Endometrial microvascular endothelial cells (primary cell): Measurements from ENCODE around the gene TLX2. TPM values are rescaled to one million over a fixed set of nuclear protein-coding genes. Genes with fewer than 3 reads are reported as not detected.
"Not testable (repeated sequence)": the region's sequence is repeated elsewhere in the genome, so short reads cannot be mapped to it uniquely, and the experiment has no call there.

Source experiments
- in situ Hi-C: cut with HindIII; loops from 2 replicates; pipeline ENCODE4 v1.10.0; 2017; ENCODE audit warnings: low sequenced_read_pairs, low pct_unique_long_range_greater_than_20kb; ENCODE audit errors: inconsistent ontology term
- total RNA-seq: library from RNA; depleted of rRNA; stranded (reverse); fragments of >200 nt; gene quantifications from one replicate; pipeline ENCODE4 v1.2.3, GENCODE V29; 2015; ENCODE audit errors: inconsistent ontology term

The TLX2 gene
- total RNA-seq, 1 donor from 2014 or later: not detected

DNA sequence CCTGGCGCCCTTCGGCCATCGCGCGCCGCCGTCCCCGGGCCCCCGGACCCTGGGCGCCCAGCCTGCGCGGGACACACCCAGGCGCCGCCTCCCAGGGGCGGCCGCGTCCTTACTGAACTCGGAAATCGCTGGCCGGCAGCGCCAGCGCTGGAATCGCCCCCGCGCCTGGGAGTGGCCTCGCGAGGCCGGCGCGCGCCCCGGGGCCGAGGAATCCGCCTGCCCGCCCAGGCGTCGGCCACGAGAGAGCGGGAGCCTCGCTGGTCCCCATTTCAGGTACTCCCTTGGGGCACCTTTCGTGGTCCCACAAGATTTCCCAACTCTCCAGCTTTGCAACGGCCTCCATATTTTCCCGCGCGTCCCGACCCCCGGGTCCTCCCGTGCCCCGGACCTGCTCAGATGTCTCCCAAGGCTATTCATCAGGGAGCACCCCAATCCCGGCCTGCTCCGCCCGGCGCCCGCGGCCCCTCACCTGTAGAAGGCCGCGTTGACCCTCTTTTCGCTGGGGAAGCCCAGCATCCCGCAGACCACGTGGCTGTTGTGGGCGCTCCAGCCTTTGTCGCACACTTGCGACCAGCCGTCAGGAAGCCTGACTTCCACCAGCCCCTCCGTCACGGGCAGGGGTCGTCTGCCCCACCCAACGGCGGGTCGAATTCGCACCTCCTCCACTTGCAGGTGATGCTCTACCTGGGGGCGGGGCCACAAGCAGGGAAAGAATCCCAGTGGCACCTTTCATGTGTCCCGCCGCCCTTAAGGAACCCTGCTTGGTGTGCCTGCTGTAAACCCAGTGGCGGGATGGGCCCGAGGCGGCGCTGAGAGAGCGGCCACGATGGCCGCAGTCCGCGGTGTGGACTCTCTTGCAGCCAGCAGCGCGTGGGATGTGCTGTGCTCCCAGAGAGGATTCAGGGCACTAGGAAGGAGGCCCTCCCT is 34.9 kb downstream of the TLX2 start:
- in situ Hi-C loops: no loop called here

DNA sequence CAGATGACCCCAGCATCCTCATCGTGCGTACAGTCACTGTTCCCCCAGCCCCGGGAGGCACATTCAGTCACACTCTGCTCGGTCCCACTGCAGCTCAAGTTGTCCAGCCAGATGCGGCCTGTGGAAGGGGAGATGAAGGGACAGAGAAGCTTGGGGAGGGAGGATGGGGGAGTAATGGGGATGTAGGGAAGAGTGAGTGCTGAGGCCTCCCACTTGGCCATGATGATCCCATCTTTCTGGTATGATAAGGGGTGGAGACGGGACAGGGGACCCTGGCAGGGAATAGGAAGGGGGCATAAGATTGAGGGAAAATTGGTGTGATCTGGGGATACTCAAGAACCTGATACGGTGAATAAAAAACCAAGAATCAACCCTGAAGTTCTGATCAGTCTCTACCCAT is 36.0 kb downstream of the TLX2 start:
- in situ Hi-C loops: no loop called here

DNA sequence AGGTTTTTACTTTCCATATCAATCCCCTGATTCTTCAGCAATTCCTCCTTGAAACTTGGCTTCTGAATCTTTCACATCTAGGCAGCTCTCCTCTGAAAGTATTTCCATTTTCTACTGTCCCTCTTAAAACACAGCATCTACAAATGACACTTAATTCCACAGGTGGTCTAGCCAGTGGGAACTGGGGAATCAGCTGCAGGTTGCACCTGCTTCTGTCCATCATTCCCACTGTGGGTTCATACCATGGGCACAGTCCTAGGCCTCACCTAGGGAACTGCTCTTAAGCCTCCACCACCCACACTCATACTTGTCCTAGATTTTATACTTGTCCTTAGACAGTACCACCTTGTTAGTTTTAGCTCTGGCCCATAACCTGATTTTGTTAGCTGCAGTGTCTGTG is 37.3 kb downstream of the TLX2 start:
- in situ Hi-C loops: no loop called here

DNA sequence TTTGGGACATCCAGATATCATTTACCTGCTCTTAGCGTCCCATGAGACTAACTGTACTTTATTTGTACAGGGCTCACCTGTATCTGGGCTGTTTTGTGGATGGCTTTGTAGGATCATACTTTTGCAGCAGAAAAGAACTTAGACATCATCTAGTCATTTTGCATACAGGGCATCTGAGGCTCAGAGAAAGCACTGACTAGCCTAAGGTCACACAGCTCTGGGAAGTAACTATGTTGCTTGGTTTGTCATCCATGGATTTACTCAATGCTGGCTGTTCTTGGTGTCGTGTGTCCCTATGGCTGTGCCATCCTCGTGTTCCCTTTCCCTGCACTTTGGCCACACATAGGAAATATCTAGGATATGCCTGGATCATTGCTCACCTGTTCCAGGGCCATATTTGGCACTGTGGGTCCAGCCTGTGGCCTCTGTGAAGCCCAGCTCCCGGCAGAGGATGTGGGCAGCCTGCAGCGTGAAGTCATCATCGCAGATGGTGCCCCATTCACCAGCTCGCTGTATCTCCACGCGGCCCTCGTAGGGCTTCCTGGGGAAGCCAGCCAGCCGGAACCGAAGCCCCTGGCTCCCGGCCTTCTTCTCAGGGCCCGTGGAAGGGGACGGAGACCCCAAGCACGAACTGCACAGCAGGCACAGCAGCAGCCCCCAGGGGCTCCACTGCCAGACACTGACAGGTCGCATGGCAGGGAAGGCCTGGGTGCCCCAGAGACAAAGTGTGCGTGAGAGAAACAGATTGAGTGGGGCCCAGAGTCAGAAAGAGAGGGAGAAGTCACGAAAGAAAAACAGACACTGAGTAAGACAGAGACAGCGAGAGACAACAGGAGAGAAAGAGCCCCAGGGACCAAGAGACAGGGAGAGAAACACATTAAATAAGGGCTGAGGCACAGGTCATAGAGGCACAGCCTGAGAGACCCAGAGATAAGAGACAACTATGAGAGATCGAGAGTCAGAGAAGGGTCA is 38.0 kb downstream of the TLX2 start:
- in situ Hi-C loops: no loop called here

DNA sequence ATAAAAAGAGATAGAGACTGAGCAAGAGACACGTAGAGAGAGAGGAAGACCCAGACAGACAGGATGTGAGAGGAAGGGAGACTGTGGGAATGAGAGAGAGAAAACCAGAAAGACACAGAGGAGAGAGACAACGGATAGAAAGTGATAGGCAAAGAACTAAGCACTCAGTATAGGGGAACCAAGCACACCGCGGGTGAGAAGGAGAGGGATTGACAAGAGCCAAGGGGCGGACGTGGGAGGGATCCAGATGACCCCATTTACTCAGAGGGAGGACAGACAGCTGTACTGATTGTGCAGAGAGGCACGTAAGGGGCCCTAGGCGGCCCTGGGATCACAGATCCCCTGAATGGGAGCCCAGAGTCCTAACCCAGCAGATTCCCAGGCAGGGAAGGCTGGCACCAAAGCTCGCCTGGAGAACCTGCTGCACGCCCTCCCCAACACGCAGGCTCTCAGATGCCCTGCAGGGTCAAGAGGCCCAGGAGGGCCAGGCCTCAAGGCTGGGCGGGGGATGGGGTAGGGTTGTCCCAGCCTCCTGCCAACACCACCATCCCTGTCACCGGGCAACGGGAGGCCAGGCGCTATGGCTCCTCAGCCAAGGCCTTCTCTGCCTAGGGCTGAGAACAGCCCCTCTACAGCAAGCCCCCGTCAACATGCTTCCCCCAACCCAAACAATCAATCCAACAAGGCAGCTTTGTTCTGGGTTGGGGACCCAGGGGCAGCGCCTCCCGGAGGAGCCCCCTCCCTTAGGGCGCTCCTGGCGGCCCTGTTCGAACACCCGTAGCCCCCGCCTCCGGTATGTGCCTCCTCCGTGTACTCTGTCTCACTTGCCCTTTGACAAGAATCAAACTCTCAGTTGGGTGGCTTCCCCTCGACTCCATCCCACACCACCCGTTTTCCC is 38.9 kb downstream of the TLX2 start:
- in situ Hi-C loops: no loop called here

DNA sequence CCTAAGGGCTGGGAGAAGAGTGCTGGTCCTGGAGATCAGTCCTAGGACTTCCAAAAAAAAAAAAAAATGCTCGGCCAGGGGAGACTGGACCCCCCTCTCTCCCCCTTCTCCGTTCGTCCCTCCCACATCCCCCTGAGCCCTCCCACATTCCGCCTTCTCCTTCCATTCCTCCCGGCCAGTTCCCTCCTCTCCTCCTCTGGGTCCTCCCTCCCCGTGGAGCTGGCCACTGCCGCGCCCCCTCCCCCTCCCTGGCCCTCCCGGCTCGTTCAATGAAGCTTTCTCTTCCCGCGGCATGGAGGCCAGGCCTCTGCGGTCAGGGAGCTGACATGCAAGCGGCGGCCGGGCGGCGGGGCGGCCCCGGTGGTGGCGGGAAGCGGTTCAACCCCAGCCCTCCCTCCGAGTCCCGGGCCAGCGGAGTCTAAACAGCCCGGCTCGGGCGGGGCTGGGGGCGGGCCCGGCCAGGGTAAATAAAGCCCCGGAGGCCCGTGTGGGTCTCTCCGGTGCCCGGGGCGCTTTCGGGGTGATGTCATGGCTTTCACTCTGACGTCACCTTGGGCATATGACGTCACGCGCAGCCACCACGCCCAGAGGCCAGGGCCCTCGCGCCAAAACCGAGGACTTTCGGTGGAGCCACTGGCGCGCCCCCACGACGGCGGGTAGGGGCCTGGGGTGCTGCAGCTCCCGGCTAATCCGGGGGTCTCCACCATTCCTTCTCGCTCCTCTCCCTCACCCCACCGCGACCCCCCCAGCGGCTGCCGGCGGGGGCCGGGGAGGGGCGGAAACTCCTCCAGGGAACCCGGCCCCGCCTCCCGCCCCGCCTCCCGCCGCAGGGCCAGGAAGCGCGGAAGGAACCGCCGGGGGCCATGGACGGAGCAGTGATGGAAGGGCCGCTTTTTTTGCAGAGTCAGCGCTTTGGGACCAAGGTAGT is 39.9 kb downstream of the TLX2 start, which contains the start of the genes DOK1 and LOXL3:
Gene DOK1, plus strand, starts transcription at position 829 of the 928 bp plus-strand sequence. Its CDS starts 35 bp downstream, at position 864.
Gene LOXL3, minus strand, starts transcription at position 51 of the 928 bp plus-strand sequence. CDS start 1,308 bp downstream, outside the sequence.
- in situ Hi-C loops: no loop called here

DNA sequence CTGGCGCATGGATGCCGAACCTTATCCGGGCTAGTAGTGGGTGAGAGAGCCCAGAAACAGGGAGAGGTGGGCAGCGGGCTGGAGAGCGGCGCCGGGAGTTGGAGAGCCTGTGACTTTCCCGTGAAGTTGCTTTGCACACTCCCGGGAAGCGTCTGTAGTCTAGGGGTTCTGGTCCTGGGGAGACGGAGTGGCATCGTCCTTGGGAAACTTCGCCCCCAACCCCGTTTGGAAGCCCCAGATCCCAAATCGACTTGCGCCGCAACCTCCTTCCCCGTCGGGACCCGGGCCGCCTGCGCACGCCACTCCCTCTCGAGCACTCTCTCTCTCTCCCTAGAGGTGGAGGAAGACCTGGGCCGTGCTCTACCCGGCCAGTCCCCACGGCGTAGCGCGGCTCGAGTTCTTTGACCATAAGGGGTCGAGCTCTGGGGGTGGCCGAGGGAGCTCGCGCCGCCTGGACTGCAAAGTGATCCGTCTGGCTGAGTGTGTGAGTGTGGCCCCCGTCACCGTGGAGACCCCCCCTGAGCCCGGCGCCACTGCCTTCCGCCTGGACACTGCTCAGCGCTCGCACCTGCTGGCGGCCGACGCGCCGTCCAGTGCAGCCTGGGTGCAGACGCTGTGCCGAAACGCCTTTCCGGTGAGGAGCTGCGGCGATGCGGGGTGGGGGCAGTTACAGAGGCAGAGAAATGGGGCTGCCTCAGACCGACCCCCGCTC is 40.7 kb downstream of the TLX2 start:
- in situ Hi-C loops: no loop called here

DNA sequence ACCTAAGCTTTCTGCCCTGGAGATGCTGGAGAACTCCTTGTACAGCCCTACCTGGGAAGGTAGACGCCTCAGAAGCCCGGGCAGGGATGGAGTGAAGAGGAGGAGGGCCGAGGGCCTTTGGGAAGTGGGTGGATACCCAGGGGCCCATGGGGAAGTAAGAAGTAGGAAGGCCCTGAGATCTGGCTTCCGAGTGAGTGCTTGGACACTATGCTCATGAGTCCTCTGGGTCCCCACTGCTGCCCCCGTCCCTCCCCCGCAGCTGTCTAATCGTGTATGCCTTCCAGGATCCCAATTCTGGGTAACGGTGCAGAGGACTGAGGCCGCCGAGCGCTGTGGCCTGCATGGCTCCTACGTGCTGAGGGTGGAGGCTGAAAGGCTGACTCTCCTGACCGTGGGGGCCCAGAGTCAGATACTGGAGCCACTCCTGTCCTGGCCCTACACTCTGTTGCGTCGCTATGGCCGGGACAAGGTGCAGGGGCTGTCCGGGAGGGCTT is 41.4 kb downstream of the TLX2 start:
- in situ Hi-C loops: no loop called here

DNA sequence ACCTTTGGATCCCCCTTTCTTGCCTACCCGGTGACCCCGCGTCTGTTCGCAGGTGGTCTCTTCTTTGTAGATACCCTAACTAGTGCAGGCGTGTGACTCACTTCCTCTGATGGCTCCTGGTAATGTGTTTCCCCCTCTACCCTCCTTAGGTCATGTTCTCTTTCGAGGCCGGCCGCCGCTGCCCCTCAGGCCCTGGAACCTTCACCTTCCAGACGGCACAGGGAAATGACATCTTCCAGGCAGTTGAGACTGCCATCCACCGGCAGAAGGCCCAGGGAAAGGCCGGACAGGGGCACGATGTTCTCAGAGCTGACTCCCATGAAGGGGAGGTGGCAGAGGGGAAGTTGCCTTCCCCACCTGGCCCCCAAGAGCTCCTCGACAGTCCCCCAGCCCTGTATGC is 41.9 kb downstream of the TLX2 start:
- in situ Hi-C loops: no loop called here

DNA sequence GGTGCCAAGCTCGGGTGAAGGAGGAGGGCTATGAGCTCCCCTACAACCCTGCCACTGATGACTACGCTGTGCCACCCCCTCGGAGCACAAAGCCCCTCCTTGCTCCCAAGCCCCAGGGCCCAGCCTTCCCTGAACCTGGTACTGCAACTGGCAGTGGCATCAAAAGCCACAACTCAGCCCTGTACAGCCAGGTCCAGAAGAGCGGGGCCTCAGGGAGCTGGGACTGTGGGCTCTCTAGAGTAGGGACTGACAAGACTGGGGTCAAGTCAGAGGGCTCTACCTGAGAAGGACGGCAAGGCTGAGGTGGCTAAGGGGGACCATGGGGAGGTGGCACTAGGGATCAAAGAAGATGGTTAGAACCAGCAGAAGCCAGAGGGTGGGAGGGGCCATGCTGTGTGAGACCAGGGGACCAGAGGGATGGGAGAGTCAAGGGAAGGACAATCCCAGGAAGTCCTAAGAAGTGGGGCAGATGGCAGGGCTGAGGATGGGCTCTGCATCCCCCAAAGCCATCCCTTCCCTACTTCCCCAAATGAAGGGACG is 42.7 kb downstream of the TLX2 start:
- in situ Hi-C loops: no loop called here

DNA sequence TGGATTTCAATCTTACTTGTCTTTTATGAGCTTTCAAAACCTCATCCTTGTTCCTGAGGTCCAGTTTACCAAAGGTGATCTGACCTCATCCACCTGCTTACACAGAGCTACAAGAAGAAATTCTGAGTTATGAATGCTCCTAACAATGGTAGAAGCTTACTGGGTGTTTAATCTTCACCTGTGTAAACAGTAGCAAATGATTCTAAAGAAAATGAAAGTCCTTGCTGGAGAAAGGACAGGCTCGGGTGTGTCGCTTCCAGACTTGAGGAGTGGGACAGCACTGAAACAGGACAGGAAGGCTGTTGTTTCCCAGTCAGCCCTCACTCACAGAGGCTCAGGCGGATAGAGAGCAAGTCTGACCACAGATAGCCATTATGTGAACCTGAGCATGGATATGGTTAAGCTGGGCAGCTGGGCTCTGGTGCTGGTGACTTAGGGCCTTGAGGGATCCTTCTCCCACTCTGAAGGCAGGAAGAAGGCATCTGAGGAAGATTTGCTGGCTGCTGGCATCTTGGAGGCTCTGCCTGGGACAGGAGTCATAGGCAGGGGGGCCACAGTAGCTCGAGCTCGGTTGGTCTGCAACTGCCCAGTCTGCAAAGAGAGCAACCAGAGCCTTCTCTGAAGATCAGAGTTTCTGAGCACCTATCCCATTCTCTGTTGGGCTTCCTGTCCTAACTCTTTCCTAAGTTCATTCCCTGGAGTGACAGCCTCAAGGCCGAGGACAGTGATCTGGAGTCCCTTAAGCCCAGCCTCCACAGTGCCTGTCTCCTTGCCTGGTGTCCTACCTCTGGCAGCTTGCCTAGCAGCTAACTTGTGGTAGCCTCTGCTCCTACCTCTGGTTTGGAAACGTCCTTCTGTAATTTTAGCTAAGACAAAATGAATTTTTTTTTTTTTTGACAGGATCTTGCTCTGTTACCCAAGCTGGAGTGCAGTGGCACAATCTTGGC is 44.3 kb downstream of the TLX2 start:
- in situ Hi-C loops: no loop called here

DNA sequence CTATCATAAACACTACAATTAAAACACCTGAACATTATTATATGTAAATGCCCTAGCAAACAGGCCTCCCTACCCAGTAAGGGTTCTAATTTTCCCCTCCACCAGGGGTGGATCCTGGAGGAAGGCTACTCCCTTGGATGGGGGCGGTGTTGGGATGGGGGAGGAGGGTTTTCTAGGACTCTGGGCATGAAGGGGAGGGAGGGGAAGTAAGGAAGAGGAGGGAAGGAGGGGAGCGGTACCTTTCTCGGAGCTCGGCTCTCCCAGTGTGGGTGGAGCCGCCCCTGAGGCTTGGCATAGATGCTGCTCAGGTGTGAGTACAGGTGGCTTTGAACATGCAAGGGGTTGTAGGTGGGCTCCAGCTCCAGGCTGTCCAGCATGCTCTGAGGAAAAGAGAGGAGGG is 45.7 kb downstream of the TLX2 start:
- in situ Hi-C loops: no loop called here

DNA sequence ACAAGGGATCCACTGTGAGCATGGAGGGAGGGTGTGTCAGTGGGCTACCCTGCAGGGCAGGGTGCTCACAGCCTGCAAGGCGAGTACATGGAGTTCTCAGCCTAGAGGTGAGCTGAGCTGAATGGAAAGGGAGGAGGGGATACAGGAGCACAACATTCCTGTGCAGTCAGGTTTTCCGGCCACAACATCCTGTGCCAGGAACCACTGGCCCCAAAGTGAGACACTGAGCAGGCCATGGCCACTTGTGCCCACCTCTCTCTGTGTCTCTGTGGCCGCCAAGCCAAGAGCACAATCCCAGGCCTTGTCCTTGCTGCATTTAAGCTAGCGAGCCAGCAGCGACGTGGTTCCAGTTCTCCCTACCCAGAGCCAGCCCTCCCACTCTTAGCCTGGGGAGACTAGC is 46.3 kb downstream of the TLX2 start:
- in situ Hi-C loops: no loop called here

DNA sequence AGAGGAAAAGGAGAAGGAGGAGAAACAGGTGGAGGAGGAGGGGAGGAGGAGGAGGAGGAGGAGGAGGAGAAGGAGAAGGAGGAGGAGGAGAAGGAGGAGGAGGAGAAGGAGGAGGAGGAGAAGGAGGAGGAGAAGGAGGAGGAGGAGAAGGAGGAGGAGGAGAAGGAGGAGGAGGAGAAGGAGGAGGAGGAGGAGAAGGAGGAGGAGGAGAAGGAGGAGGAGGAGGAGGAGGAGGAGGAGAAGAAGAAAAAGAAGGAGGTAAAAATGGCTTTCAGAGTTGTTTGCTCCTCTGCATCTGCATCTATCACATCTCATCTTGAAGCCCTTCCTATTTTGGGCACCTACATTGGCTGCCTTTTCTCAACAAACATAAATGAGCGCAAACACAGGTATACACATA is 46.8 kb downstream of the TLX2 start:
- in situ Hi-C loops: not testable (repeated sequence)

DNA sequence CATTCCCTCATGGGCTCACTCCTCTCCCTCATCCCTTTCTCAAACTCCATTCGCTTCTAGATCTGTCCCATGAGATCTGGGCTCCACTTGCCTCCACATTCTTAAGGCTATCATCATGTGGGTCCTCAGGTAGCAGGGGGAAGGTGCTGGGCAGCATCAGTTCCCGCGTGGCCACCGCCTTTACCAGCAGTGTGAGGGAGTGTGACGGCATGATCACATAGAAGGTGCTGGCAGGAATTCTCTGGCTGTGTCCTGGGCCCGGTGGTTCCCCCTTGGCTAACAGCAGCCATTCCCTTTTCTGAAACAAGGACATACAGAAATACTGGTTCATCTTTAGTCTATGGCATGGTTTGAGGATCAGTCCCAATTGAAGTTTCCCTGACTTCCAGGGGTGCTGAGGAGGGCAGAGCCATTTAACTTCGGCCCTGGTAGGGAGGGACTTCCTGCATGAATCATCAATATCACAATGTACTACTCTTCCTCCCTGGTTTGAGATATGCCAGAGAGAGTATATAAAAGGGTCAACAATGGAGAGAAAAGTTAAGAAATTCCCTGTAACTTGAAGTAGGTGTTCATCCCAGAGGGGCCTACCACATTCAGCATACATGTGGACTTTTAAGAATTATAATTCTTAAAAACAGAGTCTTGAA is 48.0 kb downstream of the TLX2 start:
- in situ Hi-C loops: no loop called here
